Neural cell (in vitro differentiated cells): Measurements from ENCODE around the gene RPL35.

Source experiments
- MXI1 ChIP-seq: fragments of 450-650 bp; conservative IDR thresholded peaks from 2 replicates; pipeline ENCODE4 v1.6.1; 2014; ENCODE audit warnings: antibody characterized with exemption, mild to moderate bottlenecking; ENCODE audit not compliant: poor library complexity, severe bottlenecking
- POLR2AphosphoS5 ChIP-seq: IDR thresholded peaks from 2 replicates; pipeline ENCODE4 v1.6.1; 2012
- TF ChIP-seq, protein P1 (sequence below): fragments of 450-650 bp; IDR thresholded peaks from 2 replicates; pipeline ENCODE4 v1.5.1; 2014; ENCODE audit warnings: antibody characterized with exemption, mild to moderate bottlenecking, moderate library complexity; ENCODE audit not compliant: poor library complexity, severe bottlenecking

DNA sequence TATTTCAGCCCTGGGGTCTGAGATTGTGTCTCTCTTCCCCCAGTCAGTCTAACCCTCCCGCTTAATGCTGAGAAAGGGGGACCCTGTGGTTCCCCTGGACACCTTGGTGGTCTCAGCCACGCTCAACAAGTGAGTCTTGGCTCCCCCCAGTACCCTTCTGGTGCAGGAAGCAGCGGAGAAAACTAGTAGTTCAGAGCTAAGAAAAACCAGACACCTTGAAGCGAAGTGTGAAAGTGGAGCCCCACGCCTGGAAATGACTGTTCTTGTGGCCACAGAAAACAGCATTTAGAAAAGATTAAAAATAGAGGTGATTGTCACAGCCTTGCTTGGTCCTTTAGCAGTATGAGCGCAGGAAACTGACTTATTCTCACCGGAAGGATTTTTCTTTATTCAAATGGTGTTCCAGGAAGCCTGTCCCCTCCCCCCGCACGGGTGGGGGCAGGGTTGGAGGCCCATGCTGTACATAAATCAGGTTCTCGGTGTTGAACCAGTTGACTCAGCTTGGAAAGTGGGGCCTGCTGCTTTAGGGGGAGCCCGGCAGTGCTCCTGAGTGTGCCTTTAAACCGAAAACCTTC, 8.3 kb upstream of the RPL35 start:
- TF ChIP-seq, protein P1, sequence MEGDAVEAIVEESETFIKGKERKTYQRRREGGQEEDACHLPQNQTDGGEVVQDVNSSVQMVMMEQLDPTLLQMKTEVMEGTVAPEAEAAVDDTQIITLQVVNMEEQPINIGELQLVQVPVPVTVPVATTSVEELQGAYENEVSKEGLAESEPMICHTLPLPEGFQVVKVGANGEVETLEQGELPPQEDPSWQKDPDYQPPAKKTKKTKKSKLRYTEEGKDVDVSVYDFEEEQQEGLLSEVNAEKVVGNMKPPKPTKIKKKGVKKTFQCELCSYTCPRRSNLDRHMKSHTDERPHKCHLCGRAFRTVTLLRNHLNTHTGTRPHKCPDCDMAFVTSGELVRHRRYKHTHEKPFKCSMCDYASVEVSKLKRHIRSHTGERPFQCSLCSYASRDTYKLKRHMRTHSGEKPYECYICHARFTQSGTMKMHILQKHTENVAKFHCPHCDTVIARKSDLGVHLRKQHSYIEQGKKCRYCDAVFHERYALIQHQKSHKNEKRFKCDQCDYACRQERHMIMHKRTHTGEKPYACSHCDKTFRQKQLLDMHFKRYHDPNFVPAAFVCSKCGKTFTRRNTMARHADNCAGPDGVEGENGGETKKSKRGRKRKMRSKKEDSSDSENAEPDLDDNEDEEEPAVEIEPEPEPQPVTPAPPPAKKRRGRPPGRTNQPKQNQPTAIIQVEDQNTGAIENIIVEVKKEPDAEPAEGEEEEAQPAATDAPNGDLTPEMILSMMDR: no peak
- TF ChIP-seq MXI1 (no peak), POLR2AphosphoS5 (no peak)
